Measurements from ENCODE around the gene ZKSCAN5. TPM values are rescaled to one million over a fixed set of nuclear protein-coding genes. Genes with fewer than 3 reads are reported as not detected.

ZKSCAN5 gene
- polyA plus RNA-seq, 1 donor (not counting 4 experiments of a cell fraction or from before 2014, with no cell fraction given), result 8.4 TPM

DNA sequence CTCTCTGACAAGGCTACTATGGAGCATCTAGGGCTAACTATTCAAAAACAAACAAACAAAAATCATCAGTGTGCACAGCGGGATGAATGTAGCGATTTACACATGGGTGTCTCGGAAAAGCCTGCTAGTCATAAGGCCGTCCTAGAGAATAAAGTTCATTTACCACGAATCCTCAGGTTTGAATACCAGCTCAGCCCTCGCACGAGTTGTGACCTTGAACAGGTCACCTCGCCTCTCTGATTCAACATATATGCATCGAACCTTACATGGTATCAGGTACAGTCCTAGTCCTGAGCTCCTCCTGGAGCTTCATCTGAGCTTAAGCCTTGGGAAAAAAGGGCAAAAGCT lies 39.1 kb upstream of the ZKSCAN5 start:
- Histone ChIP-seq H3K4me2 (ENCODE audit: control insufficient read depth, extremely low read depth, insufficient read depth, low read depth, low read length) (peak overlapping the region; percentile 94), H3K9ac (ENCODE audit: control insufficient read depth, extremely low read depth, insufficient read depth, low read length) (peak overlapping the region; percentile 99), H4K20me1 (ENCODE audit: control insufficient read depth, extremely low read depth, insufficient read depth, low read length) (peaks cover 5% of the 10 kb centered on the region), H3K27me3 (ENCODE audit: control insufficient read depth, extremely low read depth, insufficient read depth, low read length) (no peaks in the 10 kb centered on the region), H3K9me1 (ENCODE audit: control insufficient read depth, extremely low read depth, insufficient read depth, low read length) (peaks cover 4% of the 10 kb centered on the region), H3K4me3 (ENCODE audit: control insufficient read depth in 2 of 3, extremely low read depth in 1 of 3, insufficient read depth in 2 of 3, low read depth in 1 of 3, low read length in 3 of 3) (peak overlapping the region; percentile 63 to 99 (median 98)), H3K36me3 (ENCODE audit: control insufficient read depth in 2 of 2, extremely low read depth in 1 of 2, insufficient read depth in 2 of 2, low read length in 2 of 2) (peaks cover 9 to 10% of the 10 kb centered on the region in 2 experiments), H3K9me3 (ENCODE audit: control insufficient read depth, low read depth, low read length) (no peaks in the 10 kb centered on the region), H2AFZ (ENCODE audit: control insufficient read depth, low read length) (peak overlapping the region; percentile 91), H3K27ac (ENCODE audit: control insufficient read depth, insufficient read depth, low read length) (peak overlapping the region; percentile 91), H3K4me1 (ENCODE audit: control insufficient read depth, extremely low read depth, insufficient read depth, low read length) (peaks cover 19% of the 10 kb centered on the region), H3K79me2 (ENCODE audit: control insufficient read depth, insufficient read depth, low read length) (peaks cover 56% of the 10 kb centered on the region)
- FAIRE-seq, result no peak
- dilution Hi-C loops (cut with MboI; ENCODE audit: extremely low pct_ligation_motif_present, low sequenced_read_pairs), result no loop called here
- TF ChIP-seq EZH2 (IDR thresholded peaks at IDR 0.05; ENCODE audit: low read length), result no peak
- TF ChIP-seq, protein P1, sequence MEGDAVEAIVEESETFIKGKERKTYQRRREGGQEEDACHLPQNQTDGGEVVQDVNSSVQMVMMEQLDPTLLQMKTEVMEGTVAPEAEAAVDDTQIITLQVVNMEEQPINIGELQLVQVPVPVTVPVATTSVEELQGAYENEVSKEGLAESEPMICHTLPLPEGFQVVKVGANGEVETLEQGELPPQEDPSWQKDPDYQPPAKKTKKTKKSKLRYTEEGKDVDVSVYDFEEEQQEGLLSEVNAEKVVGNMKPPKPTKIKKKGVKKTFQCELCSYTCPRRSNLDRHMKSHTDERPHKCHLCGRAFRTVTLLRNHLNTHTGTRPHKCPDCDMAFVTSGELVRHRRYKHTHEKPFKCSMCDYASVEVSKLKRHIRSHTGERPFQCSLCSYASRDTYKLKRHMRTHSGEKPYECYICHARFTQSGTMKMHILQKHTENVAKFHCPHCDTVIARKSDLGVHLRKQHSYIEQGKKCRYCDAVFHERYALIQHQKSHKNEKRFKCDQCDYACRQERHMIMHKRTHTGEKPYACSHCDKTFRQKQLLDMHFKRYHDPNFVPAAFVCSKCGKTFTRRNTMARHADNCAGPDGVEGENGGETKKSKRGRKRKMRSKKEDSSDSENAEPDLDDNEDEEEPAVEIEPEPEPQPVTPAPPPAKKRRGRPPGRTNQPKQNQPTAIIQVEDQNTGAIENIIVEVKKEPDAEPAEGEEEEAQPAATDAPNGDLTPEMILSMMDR (optimal IDR thresholded peaks at IDR 0.05 in 1 of 3, IDR thresholded peaks at IDR 0.05 in 1 of 3, conservative IDR thresholded peaks at IDR 0.05 in 1 of 3; ENCODE audit: extremely low read depth in 1 of 3, insufficient read depth in 2 of 3, low read length in 3 of 3), result no peak
- no peak for DNase-seq (ENCODE audit: low read depth, low spot score)

GRCh38 chr7:99468336-99468918 lies 36.0 kb upstream of the ZKSCAN5 start:
- FAIRE-seq (no peak), DNase-seq (ENCODE audit: low read depth, low spot score) (no peak)
- Histone ChIP-seq H2AFZ (ENCODE audit: control insufficient read depth, low read length) (no peak overlapping the region), H3K9me3 (ENCODE audit: control insufficient read depth, low read depth, low read length) (no peaks in the 10 kb centered on the region), H3K27me3 (ENCODE audit: control insufficient read depth, extremely low read depth, insufficient read depth, low read length) (no peaks in the 10 kb centered on the region), H3K9ac (ENCODE audit: control insufficient read depth, extremely low read depth, insufficient read depth, low read length) (no peak overlapping the region), H3K36me3 (ENCODE audit: control insufficient read depth in 2 of 2, extremely low read depth in 1 of 2, insufficient read depth in 2 of 2, low read length in 2 of 2) (peaks cover 4% of the 10 kb centered on the region in 2 experiments), H3K4me1 (ENCODE audit: control insufficient read depth, extremely low read depth, insufficient read depth, low read length) (peaks cover 9% of the 10 kb centered on the region), H3K4me2 (ENCODE audit: control insufficient read depth, extremely low read depth, insufficient read depth, low read depth, low read length) (no peak overlapping the region), H3K79me2 (ENCODE audit: control insufficient read depth, insufficient read depth, low read length) (peaks cover 32% of the 10 kb centered on the region), H3K27ac (ENCODE audit: control insufficient read depth, insufficient read depth, low read length) (no peak overlapping the region), H4K20me1 (ENCODE audit: control insufficient read depth, extremely low read depth, insufficient read depth, low read length) (no peaks in the 10 kb centered on the region), H3K4me3 (ENCODE audit: control insufficient read depth in 2 of 3, extremely low read depth in 1 of 3, insufficient read depth in 2 of 3, low read depth in 1 of 3, low read length in 3 of 3) (no peak overlapping the region), H3K9me1 (ENCODE audit: control insufficient read depth, extremely low read depth, insufficient read depth, low read length) (no peaks in the 10 kb centered on the region)
- TF ChIP-seq, protein P1 (optimal IDR thresholded peaks at IDR 0.05 in 1 of 3, IDR thresholded peaks at IDR 0.05 in 1 of 3, conservative IDR thresholded peaks at IDR 0.05 in 1 of 3; ENCODE audit: extremely low read depth in 1 of 3, insufficient read depth in 2 of 3, low read length in 3 of 3), result no peak
- no peak for TF ChIP-seq EZH2 (IDR thresholded peaks at IDR 0.05; ENCODE audit: low read length)
- dilution Hi-C loops (cut with MboI; ENCODE audit: extremely low pct_ligation_motif_present, low sequenced_read_pairs), result no loop called here
